DND-41 (cell line): ENCODE data around the gene ABLIM1.

Source experiments
- EZH2 ChIP-seq: IDR thresholded peaks from 3 replicates; pipeline ENCODE4 v1.6.1; 2012; ENCODE audit warnings: borderline replicate concordance, low read depth, mild to moderate bottlenecking, moderate library complexity, low read length, inconsistent platforms; ENCODE audit not compliant: severe bottlenecking
- TF ChIP-seq, protein P1 (sequence below): IDR thresholded peaks from 2 replicates; pipeline ENCODE4 v1.5.1; 2012; ENCODE audit warnings: borderline replicate concordance, low read length, moderate library complexity, mild to moderate bottlenecking; ENCODE audit not compliant: poor library complexity, severe bottlenecking; ENCODE audit errors: extremely low read depth

DNA sequence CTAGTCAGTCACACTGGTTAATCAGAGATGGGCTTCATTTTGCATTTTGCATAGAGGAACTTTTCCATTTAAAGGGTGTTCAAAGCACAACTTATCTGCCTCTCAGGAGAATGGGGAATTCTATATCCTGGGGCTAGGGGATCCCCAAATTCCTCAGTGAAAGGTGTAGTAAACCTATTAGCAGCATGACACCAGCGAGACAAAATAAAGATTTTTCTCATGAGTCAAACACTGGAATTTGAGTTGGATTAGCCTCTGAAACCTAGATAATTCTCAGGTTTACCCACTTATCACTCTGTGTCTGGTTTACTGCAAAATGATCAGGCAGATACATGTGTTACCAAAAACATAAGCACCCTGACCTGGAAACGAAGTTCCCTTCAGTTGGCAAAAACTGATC, 255.8 kb downstream of the ABLIM1 start:
- TF ChIP-seq, protein P1, sequence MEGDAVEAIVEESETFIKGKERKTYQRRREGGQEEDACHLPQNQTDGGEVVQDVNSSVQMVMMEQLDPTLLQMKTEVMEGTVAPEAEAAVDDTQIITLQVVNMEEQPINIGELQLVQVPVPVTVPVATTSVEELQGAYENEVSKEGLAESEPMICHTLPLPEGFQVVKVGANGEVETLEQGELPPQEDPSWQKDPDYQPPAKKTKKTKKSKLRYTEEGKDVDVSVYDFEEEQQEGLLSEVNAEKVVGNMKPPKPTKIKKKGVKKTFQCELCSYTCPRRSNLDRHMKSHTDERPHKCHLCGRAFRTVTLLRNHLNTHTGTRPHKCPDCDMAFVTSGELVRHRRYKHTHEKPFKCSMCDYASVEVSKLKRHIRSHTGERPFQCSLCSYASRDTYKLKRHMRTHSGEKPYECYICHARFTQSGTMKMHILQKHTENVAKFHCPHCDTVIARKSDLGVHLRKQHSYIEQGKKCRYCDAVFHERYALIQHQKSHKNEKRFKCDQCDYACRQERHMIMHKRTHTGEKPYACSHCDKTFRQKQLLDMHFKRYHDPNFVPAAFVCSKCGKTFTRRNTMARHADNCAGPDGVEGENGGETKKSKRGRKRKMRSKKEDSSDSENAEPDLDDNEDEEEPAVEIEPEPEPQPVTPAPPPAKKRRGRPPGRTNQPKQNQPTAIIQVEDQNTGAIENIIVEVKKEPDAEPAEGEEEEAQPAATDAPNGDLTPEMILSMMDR, result no peak
- TF ChIP-seq EZH2, result no peak
